IPS DF 4.7 (cell line): Measurements from ENCODE around the gene DGKG.

Experiments used
- DNase-seq: peaks from one replicate; pipeline ENCODE4 v3.0.0-alpha.2; 2013; ENCODE audit warnings: low spot score; ENCODE audit errors: extremely low read depth

DGKG gene

GRCh38 chr3:186176373-186176990, 185.6 kb downstream of the DGKG start:
- no peak for DNase-seq

- DNase-seq: no peak
Observed at GRCh38 chr3:186173224-186173815, 188.7 kb downstream of the DGKG start.

DNA sequence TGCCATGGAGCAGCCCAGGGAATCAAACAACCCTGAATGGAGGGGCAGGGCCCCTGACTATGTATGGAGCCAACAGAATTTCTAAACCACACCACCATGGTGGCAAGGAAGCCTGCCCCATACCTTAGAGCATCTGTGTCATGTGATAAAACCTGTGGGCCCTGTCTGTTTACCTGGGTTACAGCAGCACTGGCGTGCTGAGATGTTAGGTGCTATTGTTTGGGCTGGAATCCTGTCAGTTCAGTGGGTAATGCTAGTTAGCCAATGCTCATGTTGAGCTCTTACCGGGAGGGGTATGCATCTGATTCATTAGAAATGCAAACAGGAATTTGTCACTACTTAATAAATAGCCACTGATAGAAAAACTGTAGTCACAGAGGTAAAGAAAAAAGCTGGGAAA, 189.7 kb downstream of the DGKG start:
- DNase-seq: no peak

GRCh38 chr3:186171521-186171920, 190.5 kb downstream of the DGKG start:
- DNase-seq: no peak

GRCh38 chr3:186170516-186170915, 191.5 kb downstream of the DGKG start:
- DNase-seq: no peak

DNA sequence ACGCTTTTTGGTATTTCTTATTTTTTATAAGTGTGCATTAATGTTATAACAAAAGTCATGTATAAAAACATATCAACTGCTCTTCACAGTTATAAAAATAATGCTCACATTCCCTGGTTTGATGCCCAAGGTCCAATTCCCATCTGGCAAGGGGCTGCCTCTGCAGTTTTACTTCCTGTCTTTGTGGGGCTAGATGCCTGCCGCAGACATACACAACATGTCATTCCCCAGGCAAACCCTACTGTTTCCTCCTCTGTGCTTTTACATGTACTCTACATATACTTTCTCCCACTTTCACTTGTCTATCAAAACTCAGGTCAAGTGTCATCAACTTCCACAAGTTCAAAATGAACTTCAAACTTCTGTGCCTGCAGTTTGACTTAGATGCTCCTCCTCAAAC, 192.7 kb downstream of the DGKG start:
- DNase-seq: no peak

DNA sequence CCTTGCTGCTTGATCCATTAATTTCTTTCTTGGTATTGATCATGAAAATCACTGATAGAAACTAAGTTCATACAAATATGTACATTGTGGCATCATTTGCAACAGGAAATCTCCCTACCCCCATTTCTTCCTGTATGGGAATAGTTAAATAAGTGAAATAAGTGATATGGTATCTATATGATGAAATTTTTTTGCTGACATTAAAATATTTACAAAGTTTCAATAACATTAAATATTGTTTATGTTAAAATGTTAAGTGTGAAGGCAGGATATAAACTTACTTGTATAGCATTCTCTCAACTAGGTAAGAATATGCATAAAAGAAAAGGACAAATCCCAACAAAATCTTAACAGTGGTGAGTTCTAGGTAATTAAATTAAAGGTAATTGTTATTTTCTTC, 193.1 kb downstream of the DGKG start:
- no peak for DNase-seq

DNA sequence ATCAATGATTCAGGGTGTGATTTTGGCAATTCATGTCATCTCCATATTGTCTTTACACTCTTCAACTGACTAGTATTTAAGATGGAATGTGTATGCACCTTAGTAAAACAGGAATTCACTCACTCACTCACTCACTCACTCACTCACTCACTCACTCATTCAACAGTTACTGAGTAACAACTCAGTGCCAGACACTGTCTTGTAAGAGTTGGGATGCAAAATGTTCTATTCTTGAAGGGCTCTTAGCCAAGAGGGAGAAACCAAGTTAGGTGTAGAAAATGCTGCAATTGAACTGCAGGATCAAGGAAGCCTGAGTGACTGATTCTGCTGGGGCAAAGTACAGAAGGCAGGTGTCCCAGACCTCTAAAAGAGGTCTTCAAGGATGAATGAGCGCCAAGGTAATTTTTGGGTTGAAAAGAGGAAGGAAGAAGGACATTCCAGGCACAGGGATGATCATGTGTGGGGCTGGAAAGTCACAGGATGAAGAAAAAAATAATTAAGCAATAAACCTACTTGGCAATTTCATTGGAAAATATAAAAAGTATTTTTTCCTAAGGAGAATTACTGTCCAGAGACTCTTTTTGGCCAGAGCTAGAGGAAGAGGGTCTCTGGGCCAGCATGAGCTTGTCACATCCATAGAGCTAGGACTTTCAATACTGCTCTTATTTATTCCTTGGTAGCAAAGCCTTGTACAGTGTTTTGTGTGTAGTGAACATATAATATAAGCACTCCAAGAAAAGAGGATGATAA, 194.2 kb downstream of the DGKG start:
- DNase-seq: no peak

DNA sequence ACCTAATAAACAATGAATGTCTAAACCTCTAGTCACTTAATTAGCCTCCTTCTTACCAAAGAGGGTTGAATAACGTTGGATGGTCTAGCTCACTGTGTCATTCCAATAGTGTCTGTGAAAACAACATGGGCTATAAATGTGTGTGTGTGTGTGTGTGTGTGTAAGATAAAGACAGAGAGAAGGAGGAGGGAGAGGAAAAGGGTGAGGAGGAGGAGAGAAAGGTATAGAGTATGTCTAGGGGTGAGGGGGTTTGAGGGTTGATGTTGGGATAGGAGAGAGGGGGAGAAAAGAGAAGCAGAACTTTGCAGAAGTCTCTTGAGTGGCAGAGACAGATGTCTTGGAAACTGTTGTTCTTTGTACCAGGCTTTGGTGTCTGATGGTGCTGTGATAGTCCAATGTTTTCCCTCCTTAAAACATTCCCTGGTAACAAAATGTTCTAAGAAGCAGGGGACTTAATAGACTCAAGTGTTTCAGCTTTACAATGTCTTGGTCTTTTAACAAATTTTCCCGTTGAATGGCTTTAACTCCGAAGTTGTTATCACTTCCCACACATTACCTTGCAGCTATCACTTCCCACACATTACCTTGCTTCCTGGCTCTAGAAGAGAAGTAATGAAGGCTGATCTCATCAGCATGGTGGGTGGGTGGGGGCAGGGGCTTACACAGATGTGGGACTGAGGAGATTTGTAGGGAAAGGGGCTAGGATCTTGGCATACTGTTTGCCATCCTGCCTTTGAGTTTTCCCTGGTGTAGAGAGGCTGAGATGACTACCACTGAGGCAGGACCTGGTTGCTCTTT, 195.3 kb downstream of the DGKG start:
- DNase-seq: no peak

- no peak for DNase-seq
Observed at GRCh38 chr3:186166036-186166435, 196.0 kb downstream of the DGKG start.

DNA sequence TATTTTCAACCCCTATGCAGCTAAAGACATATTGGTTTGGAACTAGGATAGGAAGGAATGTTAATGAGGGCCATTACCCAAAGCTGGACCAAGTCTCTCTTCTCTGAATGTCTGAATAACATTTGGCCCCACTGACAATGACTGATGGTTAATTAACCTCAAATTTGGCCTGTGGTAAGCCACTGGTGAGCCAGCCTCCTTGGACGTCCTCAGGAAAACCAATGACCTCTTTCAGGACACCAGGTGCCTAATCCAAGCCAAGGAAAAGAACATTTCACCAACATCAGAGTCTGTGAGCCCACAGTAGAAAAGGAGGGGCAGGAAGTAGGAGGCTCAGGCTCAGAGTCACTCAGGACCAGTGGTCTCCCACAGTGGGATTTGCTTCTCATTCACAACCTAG, 196.7 kb downstream of the DGKG start:
- DNase-seq: no peak

DNA sequence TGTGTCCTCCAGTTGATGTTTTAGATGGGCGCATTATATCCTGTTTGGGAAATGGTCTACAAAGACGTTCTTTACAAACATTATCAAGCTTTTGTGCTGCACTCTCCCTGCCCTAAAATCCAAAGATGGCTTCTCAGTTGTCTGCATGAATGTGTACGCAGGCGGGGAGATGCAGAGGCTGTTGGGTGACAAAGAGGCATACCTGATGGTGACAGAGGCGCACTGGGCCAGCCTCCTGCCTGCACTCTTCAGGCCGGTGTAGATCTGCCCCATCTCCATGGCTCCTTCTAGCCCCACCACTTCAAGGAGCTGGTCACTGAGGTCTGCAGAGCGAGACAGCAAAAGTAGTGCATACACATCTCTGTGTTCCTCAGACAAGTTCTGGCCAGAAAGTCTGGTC, 197.3 kb downstream of the DGKG start:
- no peak for DNase-seq

- no peak for DNase-seq
Observed at GRCh38 chr3:186162221-186162620, 199.8 kb downstream of the DGKG start.

GRCh38 chr3:186160691-186161243, 201.3 kb downstream of the DGKG start:
- no peak for DNase-seq

DNA sequence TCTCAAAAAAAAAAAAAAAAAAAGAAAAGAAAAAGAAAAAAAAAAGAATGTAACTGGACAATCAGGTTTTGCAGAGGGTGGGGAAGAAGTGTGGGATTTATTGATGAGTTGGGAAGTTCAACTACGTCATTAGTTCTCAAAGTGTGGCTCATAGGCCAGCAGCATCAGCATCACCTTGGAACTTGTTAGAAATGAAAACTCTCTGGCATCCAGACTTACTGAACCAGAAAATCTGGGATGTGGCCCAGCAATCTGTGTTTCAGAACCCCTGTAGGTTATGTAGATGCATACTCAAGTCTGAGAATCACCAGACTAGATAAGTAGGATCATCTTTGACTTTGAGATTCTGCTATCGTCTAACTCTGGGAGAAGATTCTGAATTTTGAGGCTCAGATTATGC, 207.4 kb downstream of the DGKG start:
- DNase-seq: no peak

DNA sequence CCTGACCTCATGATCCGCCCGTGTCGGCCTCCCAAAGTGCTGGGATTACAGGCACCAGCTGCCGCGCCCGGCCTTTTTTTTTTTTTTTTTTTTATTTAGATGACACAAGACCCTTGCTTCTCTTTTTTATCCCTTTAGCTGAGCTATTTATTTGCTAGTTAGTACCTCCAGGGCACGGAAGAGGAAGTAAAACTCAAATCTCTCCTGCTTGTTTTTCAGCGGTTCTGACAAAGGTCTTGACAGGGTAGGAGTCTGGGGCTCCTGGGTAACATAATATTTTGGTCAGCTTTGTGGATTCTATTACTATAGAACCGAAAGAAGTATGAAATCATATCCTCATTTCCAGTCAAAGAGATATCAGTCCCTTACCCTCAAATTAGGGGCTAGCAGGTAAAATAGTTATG, 209.1 kb downstream of the DGKG start:
- no peak for DNase-seq

GRCh38 chr3:186152361-186152798, 209.7 kb downstream of the DGKG start:
- no peak for DNase-seq

DNA sequence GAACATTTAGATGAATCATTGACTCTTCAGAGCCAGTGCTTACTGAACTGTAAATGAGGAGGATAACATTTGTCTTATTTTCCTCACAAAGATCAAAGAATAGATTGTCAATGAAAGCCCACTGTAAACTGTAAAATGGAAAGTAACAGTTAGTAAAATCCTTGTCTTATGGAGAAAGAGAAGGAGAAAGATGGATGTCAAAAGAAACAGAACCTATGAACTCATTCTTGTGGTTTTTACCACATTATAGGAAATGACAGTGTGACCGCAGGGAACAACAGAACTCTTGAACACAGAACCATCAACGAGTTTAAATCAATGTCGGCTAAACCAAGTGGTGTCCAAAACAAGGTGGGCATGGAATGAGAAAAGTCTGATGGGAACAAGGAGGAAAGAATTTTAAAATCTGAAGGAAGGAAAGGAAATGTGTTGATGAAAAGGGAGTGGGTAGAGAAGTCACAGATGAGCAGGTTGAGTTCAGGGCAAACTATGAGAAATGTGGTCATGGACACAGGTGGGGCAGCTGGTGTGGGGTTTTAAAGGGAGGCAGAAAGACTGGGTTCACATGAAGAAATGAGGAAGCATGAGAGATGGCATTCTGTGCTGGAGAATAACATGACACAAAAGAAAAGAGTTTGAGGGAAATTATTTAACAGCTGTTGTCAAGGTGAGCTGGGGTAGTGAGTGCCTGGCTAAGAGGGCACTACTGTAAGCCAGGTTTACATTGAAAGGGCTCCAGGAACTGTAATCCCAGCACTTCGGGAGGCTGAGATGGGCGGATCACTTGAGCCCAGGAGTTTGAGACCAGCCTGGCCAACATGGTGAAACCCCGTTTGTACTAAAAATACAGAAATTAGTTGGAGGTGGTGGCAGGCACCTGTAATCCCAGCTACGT, 210.7 kb downstream of the DGKG start:
- no peak for DNase-seq

GRCh38 chr3:186150041-186150830, 211.8 kb downstream of the DGKG start:
- no peak for DNase-seq
